H9 (cell line): Measurements from ENCODE around the gene TSPAN5. TPM values are rescaled to one million over a fixed set of nuclear protein-coding genes. Genes with fewer than 3 reads are reported as not detected.

ENCODE experiments used
- DNase-seq: peaks from one replicate; pipeline ENCODE4 v3.0.0-alpha.2; 2017
- H2AFZ ChIP-seq: one replicate; pipeline ENCODE4 v1.6.1; 2013; ENCODE audit warnings: mild to moderate bottlenecking, low read length, control low read depth, moderate library complexity
- H2AK5ac ChIP-seq: 2 replicates; pipeline ENCODE4 v1.6.1; 2013; ENCODE audit warnings: low read length, control low read depth, mixed read lengths; ENCODE audit not compliant: insufficient read length
- H2BK120ac ChIP-seq: one replicate; pipeline ENCODE4 v1.6.1; 2013; ENCODE audit warnings: low read depth, mild to moderate bottlenecking, low read length, control low read depth, inconsistent platforms; ENCODE audit not compliant: poor library complexity, severe bottlenecking
- H2BK12ac ChIP-seq: 2 replicates; pipeline ENCODE4 v1.6.1; 2013; ENCODE audit warnings: low read length, control low read depth, mixed read lengths, low read depth; ENCODE audit not compliant: insufficient read length
- H2BK15ac ChIP-seq: 2 replicates; pipeline ENCODE4 v1.6.1; 2013; ENCODE audit warnings: low read depth, low read length, control low read depth
- H2BK20ac ChIP-seq: one replicate; pipeline ENCODE4 v1.6.1; 2013; ENCODE audit warnings: low read depth, mild to moderate bottlenecking, low read length, control low read depth, inconsistent platforms; ENCODE audit not compliant: poor library complexity, severe bottlenecking
- H2BK5ac ChIP-seq: 2 replicates; pipeline ENCODE4 v1.6.1; 2013; ENCODE audit warnings: low read length, control low read depth, mixed read lengths; ENCODE audit not compliant: insufficient read length
- H3K14ac ChIP-seq: 2 replicates; pipeline ENCODE4 v1.6.1; 2013; ENCODE audit warnings: low read length, control low read depth; ENCODE audit not compliant: insufficient read depth
- H3K18ac ChIP-seq: 2 replicates; pipeline ENCODE4 v1.6.1; 2013; ENCODE audit warnings: low read depth, mild to moderate bottlenecking, mixed read lengths, low read length, control low read depth; ENCODE audit not compliant: insufficient read length
- H3K23ac ChIP-seq: 2 replicates; pipeline ENCODE4 v1.6.1; 2013; ENCODE audit warnings: low read length, control low read depth, mixed read lengths, low read depth; ENCODE audit not compliant: insufficient read length
- H3K23me2 ChIP-seq: 2 replicates; pipeline ENCODE4 v1.6.1; 2013; ENCODE audit warnings: low read depth, mild to moderate bottlenecking, mixed read lengths, low read length, control low read depth; ENCODE audit not compliant: insufficient read length, poor library complexity, severe bottlenecking
- H3K27ac ChIP-seq: 2 replicates; pipeline ENCODE4 v1.5.1; 2013; ENCODE audit warnings: low read length, control low read depth, mixed read lengths, low read depth; ENCODE audit not compliant: insufficient read length
- H3K27me3 ChIP-seq: 2 replicates; pipeline ENCODE4 v1.6.1; 2013; ENCODE audit warnings: low read length, control low read depth, inconsistent platforms; ENCODE audit not compliant: insufficient read depth
- H3K4ac ChIP-seq: 2 replicates; pipeline ENCODE4 v1.6.1; 2013; ENCODE audit warnings: low read depth, mild to moderate bottlenecking, control low read depth, inconsistent platforms, low read length, moderate library complexity
- H3K4me1 ChIP-seq: 2 replicates; pipeline ENCODE4 v1.6.1; 2013; ENCODE audit warnings: low read length, control low read depth, inconsistent platforms; ENCODE audit not compliant: insufficient read depth
- H3K4me2 ChIP-seq: 2 replicates; pipeline ENCODE4 v1.6.1; 2013; ENCODE audit warnings: low read length, control low read depth, mixed read lengths; ENCODE audit not compliant: insufficient read length, insufficient read depth
- H3K56ac ChIP-seq: 2 replicates; pipeline ENCODE4 v1.6.1; 2013; ENCODE audit warnings: low read depth, mild to moderate bottlenecking, mixed read lengths, low read length, control low read depth; ENCODE audit not compliant: insufficient read length
- H3K79me1 ChIP-seq: 2 replicates; pipeline ENCODE4 v1.6.1; 2013; ENCODE audit warnings: low read depth, mild to moderate bottlenecking, moderate library complexity, low read length, control low read depth, inconsistent platforms; ENCODE audit not compliant: insufficient read depth, poor library complexity, severe bottlenecking
- H3K79me2 ChIP-seq: 2 replicates; pipeline ENCODE4 v1.6.1; 2013; ENCODE audit warnings: low read length, control low read depth, inconsistent platforms; ENCODE audit not compliant: insufficient read depth
- H3K9ac ChIP-seq: 2 replicates; pipeline ENCODE4 v1.6.1; 2013; ENCODE audit warnings: low read length, control low read depth, mixed read lengths; ENCODE audit not compliant: insufficient read length; ENCODE audit errors: extremely low read depth
- H3K9me3 ChIP-seq: one replicate; pipeline ENCODE4 v1.6.1; 2013; ENCODE audit warnings: low read depth, low read length, inconsistent platforms; ENCODE audit not compliant: control insufficient read depth
- H3T11ph ChIP-seq: one replicate; pipeline ENCODE4 v1.6.1; 2013; ENCODE audit warnings: mild to moderate bottlenecking, low read length, control low read depth, inconsistent platforms
- H4K20me1 ChIP-seq: one replicate; pipeline ENCODE4 v1.6.1; 2013; ENCODE audit not compliant: control insufficient read depth, insufficient read length, insufficient read depth
- H4K5ac ChIP-seq: 2 replicates; pipeline ENCODE4 v1.6.1; 2013; ENCODE audit warnings: low read depth, mild to moderate bottlenecking, mixed read lengths, low read length, control low read depth; ENCODE audit not compliant: insufficient read length
- H4K8ac ChIP-seq: replicated peaks from 2 replicates; pipeline ENCODE4 v1.6.1; 2013; ENCODE audit warnings: low read length, control low read depth, mixed read lengths, low read depth; ENCODE audit not compliant: insufficient read length
- H4K91ac ChIP-seq: 2 replicates; pipeline ENCODE4 v1.6.1; 2013; ENCODE audit warnings: low read depth, mild to moderate bottlenecking, moderate library complexity, mixed read lengths, low read length, control low read depth; ENCODE audit not compliant: insufficient read length
- H3K27ac Mint-ChIP-seq, 3 experiments: 2 replicates in 2 of 3; 3 replicates in 1 of 3; pipeline ENCODE4 v1.8.0; 2020 to 2021; ENCODE audit warnings: mixed read lengths in 3 of 3, mild to moderate bottlenecking in 1 of 3, moderate library complexity in 1 of 3
- H3K27me3 Mint-ChIP-seq: 2 replicates; pipeline ENCODE4 v1.8.0; 2021; ENCODE audit warnings: low read depth, mild to moderate bottlenecking, moderate library complexity, mixed read lengths
- H3K36me3 Mint-ChIP-seq, 3 experiments: 2 replicates in 2 of 3; 3 replicates in 1 of 3; pipeline ENCODE4 v1.8.0; 2020 to 2021; ENCODE audit warnings: low read depth in 3 of 3, mixed read lengths in 3 of 3; ENCODE audit not compliant: insufficient read depth in 1 of 3
- H3K4me1 Mint-ChIP-seq, 2 experiments: 2 replicates each; pipeline ENCODE4 v1.8.0; 2020; ENCODE audit warnings: mixed read lengths in 2 of 2
- H3K4me3 Mint-ChIP-seq, 2 experiments: 2 replicates in 1 of 2; 3 replicates in 1 of 2; pipeline ENCODE4 v1.8.0; 2020 to 2021; ENCODE audit warnings: mild to moderate bottlenecking in 2 of 2, mixed read lengths in 2 of 2, moderate library complexity in 1 of 2
- H3K9me3 Mint-ChIP-seq, 2 experiments: 2 replicates in 1 of 2; 3 replicates in 1 of 2; pipeline ENCODE4 v1.8.0; 2020; ENCODE audit warnings: mild to moderate bottlenecking in 2 of 2, mixed read lengths in 2 of 2, moderate library complexity in 1 of 2
- WGBS: extraction: QIAGEN DNeasy Blood & Tissue Kit; methylation state at CpG from one replicate; pipeline ENCODE4 v1.1.7; 2013; ENCODE audit warnings: missing lambda C conversion rate, low lambda C conversion rate, mixed read lengths; ENCODE audit not compliant: insufficient read length; ENCODE audit errors: extremely low coverage; 5-methylcytosine and 5-hydroxymethylcytosine counted together
- total RNA-seq: library from RNA; stranded (reverse); gene quantifications from 2 replicates; pipeline ENCODE4 v1.2.1, GENCODE V29; 2021
- TF ChIP-seq, protein P1 (sequence below): fragments of 200-600 bp; sonication (generic); conservative IDR thresholded peaks from 3 replicates; pipeline ENCODE4 v1.8.0; 2021; ENCODE audit warnings: antibody characterized with exemption, mild to moderate bottlenecking

Gene TSPAN5
- total RNA-seq, 1 experiment from 2014 or later = 7.0 TPM

DNA sequence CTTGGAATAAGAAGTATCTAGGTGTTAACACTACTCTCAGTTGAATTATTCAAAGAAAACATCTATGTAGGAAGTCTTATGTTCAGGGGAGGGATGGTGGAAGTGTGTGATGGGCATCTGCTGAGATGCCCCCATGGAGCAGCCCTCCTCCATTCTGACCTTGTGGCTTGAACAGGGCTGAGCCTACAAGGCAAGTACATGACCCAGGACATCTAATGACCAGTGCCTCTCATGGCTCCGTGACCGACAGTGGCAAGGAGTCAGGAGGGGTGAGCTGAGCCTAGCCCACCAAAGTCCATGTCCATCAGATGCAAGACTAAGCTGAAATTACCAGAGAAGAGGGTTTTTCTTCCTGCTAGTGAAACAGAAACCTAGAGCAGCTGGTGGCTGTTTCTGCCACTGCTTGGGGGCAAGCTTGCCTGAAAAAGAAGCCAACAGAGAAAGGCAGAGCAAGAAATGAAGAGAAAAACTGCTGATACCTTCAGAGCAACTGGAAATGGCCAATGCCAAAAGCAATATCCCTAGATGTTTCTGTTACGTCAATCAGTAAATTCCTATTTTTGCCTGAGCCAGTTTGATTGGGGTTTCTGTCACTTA lies 113.5 kb downstream of the TSPAN5 start:
- WGBS = no CpG with 5 or more reads among the region's 3 CpGs
- H3K27me3 Mint-ChIP-seq = no peaks in the 10 kb centered on the region

More for the DNA sequence above, 113.5 kb downstream of the TSPAN5 start:
- Histone ChIP-seq H4K91ac (no peak overlapping the region), H4K20me1 (no peaks in the 10 kb centered on the region), H3K27me3 (no peaks in the 10 kb centered on the region), H3K23me2 (no peaks in the 10 kb centered on the region), H2AFZ (no peak overlapping the region), H4K8ac (no peak overlapping the region), H3K18ac (no peak overlapping the region), H3T11ph (no peak overlapping the region), H2BK15ac (no peak overlapping the region), H3K27ac (no peak overlapping the region), H3K56ac (no peak overlapping the region), H3K4me1 (no peaks in the 10 kb centered on the region), H2BK5ac (no peak overlapping the region), H2BK120ac (no peak overlapping the region), H2BK20ac (no peak overlapping the region), H3K9ac (no peak overlapping the region), H4K5ac (no peak overlapping the region), H3K79me1 (no peaks in the 10 kb centered on the region), H3K4me2 (no peak overlapping the region), H2BK12ac (no peak overlapping the region), H3K4ac (no peak overlapping the region), H3K23ac (no peak overlapping the region), H2AK5ac (no peak overlapping the region), H3K9me3 (no peaks in the 10 kb centered on the region), H3K79me2 (no peaks in the 10 kb centered on the region), H3K14ac (0 out of 2 replicates have a peak overlapping the region, but pooled peaks have one; percentile 13)
- DNase-seq = no peak
- peak overlapping the region in 1 of 3 experiments; percentile 33; a peak in 2 of 7 replicates for H3K27ac Mint-ChIP-seq
- H3K36me3 Mint-ChIP-seq = no peaks in the 10 kb centered on the region; a peak in 1 of 7 replicates
- TF ChIP-seq, protein P1, sequence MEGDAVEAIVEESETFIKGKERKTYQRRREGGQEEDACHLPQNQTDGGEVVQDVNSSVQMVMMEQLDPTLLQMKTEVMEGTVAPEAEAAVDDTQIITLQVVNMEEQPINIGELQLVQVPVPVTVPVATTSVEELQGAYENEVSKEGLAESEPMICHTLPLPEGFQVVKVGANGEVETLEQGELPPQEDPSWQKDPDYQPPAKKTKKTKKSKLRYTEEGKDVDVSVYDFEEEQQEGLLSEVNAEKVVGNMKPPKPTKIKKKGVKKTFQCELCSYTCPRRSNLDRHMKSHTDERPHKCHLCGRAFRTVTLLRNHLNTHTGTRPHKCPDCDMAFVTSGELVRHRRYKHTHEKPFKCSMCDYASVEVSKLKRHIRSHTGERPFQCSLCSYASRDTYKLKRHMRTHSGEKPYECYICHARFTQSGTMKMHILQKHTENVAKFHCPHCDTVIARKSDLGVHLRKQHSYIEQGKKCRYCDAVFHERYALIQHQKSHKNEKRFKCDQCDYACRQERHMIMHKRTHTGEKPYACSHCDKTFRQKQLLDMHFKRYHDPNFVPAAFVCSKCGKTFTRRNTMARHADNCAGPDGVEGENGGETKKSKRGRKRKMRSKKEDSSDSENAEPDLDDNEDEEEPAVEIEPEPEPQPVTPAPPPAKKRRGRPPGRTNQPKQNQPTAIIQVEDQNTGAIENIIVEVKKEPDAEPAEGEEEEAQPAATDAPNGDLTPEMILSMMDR = no peak
- no peak overlapping the region for H3K4me3 Mint-ChIP-seq
- peaks cover 7 to 10% of the 10 kb centered on the region in 2 experiments; a peak in 3 of 4 replicates for H3K4me1 Mint-ChIP-seq
- no peaks in the 10 kb centered on the region; a peak in 1 of 5 replicates for H3K9me3 Mint-ChIP-seq
